HCT116 (cell line): Measurements from ENCODE around the gene CNPY4. TPM values are rescaled to one million over a fixed set of nuclear protein-coding genes. Genes with fewer than 3 reads are reported as not detected.

ENCODE experiments used
- ATAC-seq: fragments of 200-7000 bp; cut with Tn5 transposase; 2 replicates; pipeline ENCODE4 v1.9.1; 2020; ENCODE audit warnings: mild to moderate bottlenecking, moderate library complexity
- BruUV-seq: library from RNA; stranded (reverse); fragments of 400-500 nt; replicated peaks from 2 replicates; lab custom pipeline; 2021; lab: Mats Ljungman, UMichigan
- CTCF ChIA-PET: fragments of 300-600 bp; sonication (Branson Sonifier 250); formaldehyde crosslinking; loops from one replicate; lab custom pipeline; 2021; ENCODE audit warnings: antibody characterized with exemption; lab: Charles Lee
- POLR2A ChIA-PET: fragments of 300-600, 350-600 bp; sonication (Branson Sonifier 250); formaldehyde crosslinking; loops from one replicate; lab custom pipeline; 2021; ENCODE audit warnings: antibody characterized with exemption; lab: Charles Lee
- RAD21 ChIA-PET, 2 experiments: fragments of 300-600 bp; sonication (Branson Sonifier 250); formaldehyde crosslinking; loops; one replicate each; lab custom pipeline; 2023; ENCODE audit warnings: low total read pairs in 2 of 2; ENCODE audit not compliant: uncharacterized antibody in 2 of 2, unreplicated experiment in 2 of 2, low non-redundant PET in 1 of 2; lab: Charles Lee
- DNase-seq: peaks from one replicate; pipeline ENCODE4 v3.0.0-alpha.2; 2010; ENCODE audit warnings: low read depth, low spot score
- H2AFZ ChIP-seq: fragments of 200-600 bp; shearing (Covaris generic), sonication (generic); 2 replicates; pipeline ENCODE4 v1.6.1; 2017; ENCODE audit warnings: low read depth, mixed run types, mixed read lengths, antibody characterized with exemption, low read length; ENCODE audit not compliant: poor library complexity, severe bottlenecking
- H3K27ac ChIP-seq: 2 replicates; pipeline ENCODE4 v1.5.1; 2012; ENCODE audit warnings: low read depth, low read length
- H3K27me3 ChIP-seq: fragments of 200-600 bp; sonication (generic); 2 replicates; pipeline ENCODE4 v1.6.1; 2016; ENCODE audit warnings: mixed run types, low read length, mixed read lengths; ENCODE audit not compliant: insufficient read depth
- H3K36me3 ChIP-seq, 2 experiments: fragments of 200-500 bp in 1 of 2; fragments of 200-600 bp in 1 of 2; sonication (Bioruptor generic) in 1 of 2; sonication (generic) in 1 of 2; 2 replicates each; pipeline versions ENCODE4 v1.5.1 to v1.6.1; 2014 to 2016; ENCODE audit warnings: low read length in 2 of 2, inconsistent platforms in 1 of 2, mixed read lengths in 1 of 2, mixed run types in 1 of 2; ENCODE audit not compliant: insufficient read depth in 2 of 2, control insufficient read depth in 1 of 2
- H3K4me1 ChIP-seq, 2 experiments: fragments of 200-600 bp in 1 of 2; sonication (generic) in 1 of 2; 2 replicates each; pipeline versions ENCODE4 v1.5.1 to v1.6.1; 2012 to 2017; ENCODE audit warnings: low read length in 2 of 2, inconsistent platforms in 1 of 2, mild to moderate bottlenecking in 1 of 2, mixed read lengths in 1 of 2, mixed run types in 1 of 2, moderate library complexity in 1 of 2; ENCODE audit not compliant: insufficient read depth in 2 of 2, control insufficient read depth in 1 of 2
- H3K4me2 ChIP-seq: fragments of 200-600 bp; sonication (generic); 2 replicates; pipeline ENCODE4 v1.6.1; 2017; ENCODE audit warnings: mixed run types, low read length, mixed read lengths
- H3K4me3 ChIP-seq, 2 experiments: fragments of 200-600 bp in 1 of 2; sonication (generic) in 1 of 2; replicated peaks in 1 of 2; 2 replicates each; pipeline ENCODE4 v1.5.1; 2011 to 2016; ENCODE audit warnings: low read length in 2 of 2, control low read depth in 1 of 2, low read depth in 1 of 2, mild to moderate bottlenecking in 1 of 2, mixed read lengths in 1 of 2, mixed run types in 1 of 2
- H3K79me2 ChIP-seq: fragments of 200-600 bp; sonication (generic); 2 replicates; pipeline ENCODE4 v1.6.1; 2017; ENCODE audit warnings: mild to moderate bottlenecking, mixed run types, low read length, moderate library complexity, mixed read lengths; ENCODE audit not compliant: insufficient read depth
- H3K9ac ChIP-seq: fragments of 200-600 bp; sonication (generic); 2 replicates; pipeline ENCODE4 v1.6.1; 2016; ENCODE audit warnings: low read length, mixed read lengths
- H3K9me2 ChIP-seq: fragments of 200-600 bp; sonication (generic), shearing (Covaris generic); 2 replicates; pipeline ENCODE4 v1.6.1; 2017; ENCODE audit warnings: mixed run types, mild to moderate bottlenecking, moderate library complexity; ENCODE audit not compliant: insufficient read depth
- H3K9me3 ChIP-seq, 2 experiments: fragments of 200-500 bp in 1 of 2; fragments of 200-600 bp in 1 of 2; sonication (Bioruptor generic) in 1 of 2; sonication (generic) in 1 of 2; 2 replicates each; pipeline ENCODE4 v1.6.1; 2014 to 2017; ENCODE audit warnings: low read length in 2 of 2, mixed read lengths in 2 of 2, inconsistent platforms in 1 of 2, low read depth in 1 of 2, mild to moderate bottlenecking in 1 of 2, mixed run types in 1 of 2, moderate library complexity in 1 of 2; ENCODE audit not compliant: control insufficient read depth in 1 of 2, insufficient read depth in 1 of 2
- H4K20me1 ChIP-seq: fragments of 200-600 bp; sonication (generic), shearing (Covaris generic); 2 replicates; pipeline ENCODE4 v1.6.1; 2017; ENCODE audit warnings: mixed run types, mild to moderate bottlenecking, moderate library complexity; ENCODE audit not compliant: insufficient read depth
- CBX3 ChIP-seq: IDR thresholded peaks from 2 replicates; pipeline ENCODE4 v1.6.1; 2012; ENCODE audit warnings: low read depth
- CEBPB ChIP-seq: IDR thresholded peaks from 2 replicates; pipeline ENCODE4 v1.6.1; 2012; ENCODE audit warnings: low read depth
- EGR1 ChIP-seq: IDR thresholded peaks from 2 replicates; pipeline ENCODE4 v1.6.1; 2012; ENCODE audit warnings: low read depth
- ELF1 ChIP-seq: IDR thresholded peaks from 2 replicates; pipeline ENCODE4 v1.6.1; 2012; ENCODE audit warnings: low read depth, borderline replicate concordance
- EZH2 ChIP-seq: fragments of 200-600 bp; sonication (generic); IDR thresholded peaks from 2 replicates; pipeline ENCODE4 v1.6.1; 2017; ENCODE audit warnings: antibody characterized with exemption, mixed run types
- EZH2phosphoT487 ChIP-seq: fragments of 200-600 bp; IDR thresholded peaks from 2 replicates; pipeline ENCODE4 v1.6.1; 2018; ENCODE audit warnings: antibody characterized with exemption, borderline replicate concordance
- FOSL1 ChIP-seq: IDR thresholded peaks from 2 replicates; pipeline ENCODE4 v1.6.1; 2012; ENCODE audit warnings: low read depth
- MAX ChIP-seq: IDR thresholded peaks from 2 replicates; pipeline ENCODE4 v1.6.1; 2012
- POLR2AphosphoS5 ChIP-seq: IDR thresholded peaks from 2 replicates; pipeline ENCODE4 v1.6.1; 2011; ENCODE audit warnings: mild to moderate bottlenecking, low read depth, low read length, moderate library complexity
- REST ChIP-seq: IDR thresholded peaks from 2 replicates; pipeline ENCODE4 v1.6.1; 2012; ENCODE audit warnings: low read depth
- SIN3A ChIP-seq: IDR thresholded peaks from 2 replicates; pipeline ENCODE4 v1.6.1; 2012; ENCODE audit warnings: low read depth
- YY1 ChIP-seq: IDR thresholded peaks from 2 replicates; pipeline ENCODE4 v1.6.1; 2011; ENCODE audit warnings: low read length, low read depth, moderate library complexity, mild to moderate bottlenecking; ENCODE audit not compliant: insufficient replicate concordance; ENCODE audit errors: extremely low read depth
- ZBTB33 ChIP-seq: IDR thresholded peaks from 2 replicates; pipeline ENCODE4 v1.6.1; 2011; ENCODE audit warnings: mild to moderate bottlenecking, low read length, moderate library complexity; ENCODE audit not compliant: insufficient replicate concordance; ENCODE audit errors: extremely low read depth
- ZNF274 ChIP-seq: fragments of 200-500 bp; sonication (Bioruptor generic); IDR thresholded peaks from 2 replicates; pipeline ENCODE4 v1.6.1; 2014; ENCODE audit warnings: mild to moderate bottlenecking, low read depth, low read length, inconsistent platforms
- intact Hi-C: fragments of 100-400 bp; cut with micrococcal nuclease; formaldehyde crosslinking; loops from 2 replicates; pipeline ENCODE4 v1.10.0; 2022
- total RNA-seq: library from RNA; stranded (reverse); gene quantifications from one replicate; pipeline ENCODE4 v1.2.1, GENCODE V29; 2021; ENCODE audit not compliant: unreplicated experiment

The CNPY4 gene
- total RNA-seq, 1 experiment from 2014 or later, result 2.6 TPM

GRCh38 chr7:100069991-100070390, 49.4 kb upstream of the CNPY4 start:
- ATAC-seq (no peak), DNase-seq (no peak)
- ChIA-PET RAD21 (no interaction called here), CTCF (interaction anchor here (0.7 kb wide), 1 partner anchor 1543 kb away, joined by 4 read pairs; no protein-coding TSS in a partner anchor), POLR2A (no interaction called here)
- Histone ChIP-seq H4K20me1 (no peaks in the 10 kb centered on the region), H3K27ac (no peak overlapping the region), H3K9ac (no peak overlapping the region), H3K9me2 (no peaks in the 10 kb centered on the region), H3K4me1 (no peaks in the 10 kb centered on the region), H3K4me3 (no peak overlapping the region), H3K79me2 (peaks cover 6% of the 10 kb centered on the region; the same call in 1 of the 2 replicates), H3K27me3 (no peaks in the 10 kb centered on the region), H3K4me2 (no peak overlapping the region), H3K36me3 (peaks cover 48 to 55% of the 10 kb centered on the region in 2 experiments), H2AFZ (no peak overlapping the region), H3K9me3 (peaks cover 22 to 29% of the 10 kb centered on the region in 2 experiments; a peak in 3 of 4 replicates)
- BruUV-seq, result no TSS peak
- TF ChIP-seq FOSL1 (no peak), ELF1 (no peak), EZH2phosphoT487 (no peak), REST (no peak), EGR1 (no peak), ZNF274 (no peak), EZH2 (no peak), CEBPB (no peak), MAX (no peak), ZBTB33 (no peak), CBX3 (no peak), POLR2AphosphoS5 (no peak), SIN3A (no peak), YY1 (no peak)
- intact Hi-C loops, result no loop called here
